Gastroesophageal sphincter (tissue), 4 donors: ENCODE measurements around the gene ENTPD5. TPM values are rescaled to one million over a fixed set of nuclear protein-coding genes. Genes with fewer than 3 reads are reported as not detected.

Experiments used
- ATAC-seq: fragments of 150-250 bp; one replicate; pipeline ENCODE4 v1.9.1; 2016; ENCODE audit warnings: mild to moderate bottlenecking, moderate library complexity
- H3K27ac ChIP-seq, 4 donors: fragments of 200-600 bp; sonication (generic) in 3 of 4; 1 replicate in 3 of 4; 2 replicates in 1 of 4; pipeline ENCODE4 v1.5.1; 2016 to 2019
- H3K27me3 ChIP-seq: fragments of 200-600 bp; sonication (generic); one replicate; pipeline ENCODE4 v1.5.1; 2019
- H3K36me3 ChIP-seq, 2 donors: fragments of 200-600 bp; sonication (generic); one replicate each; pipeline ENCODE4 v1.5.1; 2019; ENCODE audit warnings: control low read depth in 1 of 2
- H3K4me1 ChIP-seq, 3 donors: fragments of 200-600 bp; sonication (generic); 1 replicate in 2 of 3; 2 replicates in 1 of 3; pipeline ENCODE4 v1.5.1; 2016 to 2019; ENCODE audit warnings: control low read depth in 2 of 3
- H3K4me3 ChIP-seq, 2 donors: fragments of 200-600 bp; sonication (generic); one replicate each; pipeline ENCODE4 v1.5.1; 2019; ENCODE audit warnings: mild to moderate bottlenecking in 1 of 2, moderate library complexity in 1 of 2
- H3K9me3 ChIP-seq, 3 donors: fragments of 200-600 bp; sonication (generic); one replicate each; pipeline ENCODE4 v1.5.1; 2017 to 2019; ENCODE audit warnings: control low read depth in 2 of 3
- EP300 ChIP-seq: sonication (generic); formaldehyde crosslinking; IDR thresholded peaks from one replicate; pipeline ENCODE4 v1.6.1; 2017; ENCODE audit warnings: antibody characterized with exemption, mild to moderate bottlenecking
- POLR2A ChIP-seq, 2 donors: fragments of 450-650 bp; IDR thresholded peaks; one replicate each; pipeline ENCODE4 v1.6.1; 2017; ENCODE audit warnings: antibody characterized with exemption in 2 of 2, mild to moderate bottlenecking in 2 of 2, moderate library complexity in 1 of 2
- POLR2AphosphoS5 ChIP-seq: sonication (generic); formaldehyde crosslinking; IDR thresholded peaks from one replicate; pipeline ENCODE4 v1.6.1; 2017; ENCODE audit warnings: antibody characterized with exemption
- WGBS, 2 donors: methylation state at CpG; one replicate each; pipeline ENCODE4 v1.1.5; 2018; ENCODE audit warnings: low coverage in 1 of 2; 5-methylcytosine and 5-hydroxymethylcytosine counted together
- total RNA-seq, 4 donors: library from RNA; depleted of rRNA; stranded (reverse); fragments of >200 nt; gene quantifications; one replicate each; pipeline ENCODE4 v1.1.0, GENCODE V29; 2016
- TF ChIP-seq, protein P1 (sequence below), 4 experiments: fragments of 200-600 bp in 2 of 4; fragments of 450-650 bp in 2 of 4; sonication (generic) in 1 of 4; IDR thresholded peaks; one replicate each; pipeline ENCODE4 v1.5.1; 2017 to 2019; ENCODE audit warnings: antibody characterized with exemption in 4 of 4, mild to moderate bottlenecking in 2 of 4, moderate library complexity in 2 of 4

Gene ENTPD5
- total RNA-seq, 4 donors from 2014 or later: 5.9 to 7.1 (median 6.4) TPM

GRCh38 chr14:74062809-74063150 is 43.7 kb upstream of the ENTPD5 start:
- 92% methylated on average over 2 of the region's 2 CpGs; no CpG with 5 or more reads in 1 of the 2 donors for WGBS, 2 donors
- no peak for ATAC-seq
- H3K9me3 ChIP-seq: peaks cover 0 to 2% (median 0%) of the 10 kb centered on the region in 3 donors
- peaks cover 0 to 100% of the 10 kb centered on the region in 2 donors for H3K36me3 ChIP-seq
- no peak for TF ChIP-seq POLR2A (IDR thresholded peaks at IDR 0.05)
- TF ChIP-seq, protein P1, sequence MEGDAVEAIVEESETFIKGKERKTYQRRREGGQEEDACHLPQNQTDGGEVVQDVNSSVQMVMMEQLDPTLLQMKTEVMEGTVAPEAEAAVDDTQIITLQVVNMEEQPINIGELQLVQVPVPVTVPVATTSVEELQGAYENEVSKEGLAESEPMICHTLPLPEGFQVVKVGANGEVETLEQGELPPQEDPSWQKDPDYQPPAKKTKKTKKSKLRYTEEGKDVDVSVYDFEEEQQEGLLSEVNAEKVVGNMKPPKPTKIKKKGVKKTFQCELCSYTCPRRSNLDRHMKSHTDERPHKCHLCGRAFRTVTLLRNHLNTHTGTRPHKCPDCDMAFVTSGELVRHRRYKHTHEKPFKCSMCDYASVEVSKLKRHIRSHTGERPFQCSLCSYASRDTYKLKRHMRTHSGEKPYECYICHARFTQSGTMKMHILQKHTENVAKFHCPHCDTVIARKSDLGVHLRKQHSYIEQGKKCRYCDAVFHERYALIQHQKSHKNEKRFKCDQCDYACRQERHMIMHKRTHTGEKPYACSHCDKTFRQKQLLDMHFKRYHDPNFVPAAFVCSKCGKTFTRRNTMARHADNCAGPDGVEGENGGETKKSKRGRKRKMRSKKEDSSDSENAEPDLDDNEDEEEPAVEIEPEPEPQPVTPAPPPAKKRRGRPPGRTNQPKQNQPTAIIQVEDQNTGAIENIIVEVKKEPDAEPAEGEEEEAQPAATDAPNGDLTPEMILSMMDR (IDR thresholded peaks at IDR 0.05): no peak
- no peak for TF ChIP-seq EP300
- H3K4me1 ChIP-seq: no peaks in the 10 kb centered on the region
- H3K27me3 ChIP-seq: no peaks in the 10 kb centered on the region
- H3K27ac ChIP-seq: no peak overlapping the region
- H3K4me3 ChIP-seq: no peak overlapping the region

- Histone ChIP-seq H3K27me3 (no peaks in the 10 kb centered on the region), H3K4me3 (no peak overlapping the region), H3K9me3 (no peaks in the 10 kb centered on the region), H3K4me1 (no peaks in the 10 kb centered on the region), H3K27ac (no peak overlapping the region), H3K36me3 (peaks cover 0 to 42% of the 10 kb centered on the region in 2 donors)
- ATAC-seq: no peak
- whole genome bisulfite sequencing, 2 donors: 64 to 76% methylated on average over 3 of the region's 3 CpGs
- no peak for TF ChIP-seq POLR2A (IDR thresholded peaks at IDR 0.05)
- TF ChIP-seq, protein P1 (IDR thresholded peaks at IDR 0.05): no peak
- TF ChIP-seq EP300: no peak
- no peak for TF ChIP-seq POLR2AphosphoS5
These were observed 30.9 kb upstream of the ENTPD5 start for GRCh38 chr14:74049876-74050495.

DNA sequence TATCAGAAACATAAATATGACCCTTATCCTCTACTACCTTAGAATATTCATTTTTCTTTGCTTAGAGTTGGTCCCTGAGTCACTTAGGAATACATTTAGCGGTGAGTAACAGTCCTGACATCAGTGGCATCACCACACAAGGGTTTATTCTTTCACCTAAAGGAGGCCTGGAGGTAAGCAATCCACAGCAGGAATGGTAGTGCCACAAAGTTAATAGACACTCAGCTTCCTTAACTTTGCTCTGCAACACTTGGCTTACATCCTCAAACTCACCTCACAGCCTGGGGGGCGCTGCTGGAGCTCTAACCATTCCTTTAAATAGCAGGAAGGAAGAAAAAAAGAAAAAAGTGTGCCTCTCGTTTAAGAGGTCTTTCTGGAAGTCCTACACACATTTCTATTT is 29.2 kb upstream of the ENTPD5 start:
- ATAC-seq: no peak
- Histone ChIP-seq H3K36me3 (peaks cover 0 to 47% of the 10 kb centered on the region in 2 donors), H3K4me1 (no peaks in the 10 kb centered on the region), H3K27ac (no peak overlapping the region), H3K4me3 (no peak overlapping the region), H3K27me3 (no peaks in the 10 kb centered on the region), H3K9me3 (no peaks in the 10 kb centered on the region)
- WGBS, 2 donors: 47 to 52% methylated on average over 2 to 3 of the region's 3 CpGs
- TF ChIP-seq POLR2AphosphoS5: no peak
- no peak for TF ChIP-seq POLR2A (IDR thresholded peaks at IDR 0.05)
- no peak for TF ChIP-seq EP300
- TF ChIP-seq, protein P1 (IDR thresholded peaks at IDR 0.05): no peak

GRCh38 chr14:74045522-74045921 is 26.4 kb upstream of the ENTPD5 start:
- 96 to 100% methylated on average over 4 of the region's 4 CpGs for WGBS, 2 donors
- peaks cover 0 to 50% of the 10 kb centered on the region in 2 donors for H3K36me3 ChIP-seq
- no peak overlapping the region for H3K4me3 ChIP-seq
- TF ChIP-seq, protein P1 (IDR thresholded peaks at IDR 0.05): no peak
- no peak for TF ChIP-seq POLR2AphosphoS5
- TF ChIP-seq POLR2A (IDR thresholded peaks at IDR 0.05): no peak
- no peak for TF ChIP-seq EP300
- no peak for ATAC-seq
- H3K9me3 ChIP-seq: no peaks in the 10 kb centered on the region
- no peak overlapping the region for H3K27ac ChIP-seq
- H3K27me3 ChIP-seq: no peaks in the 10 kb centered on the region
- H3K4me1 ChIP-seq: no peaks in the 10 kb centered on the region

DNA sequence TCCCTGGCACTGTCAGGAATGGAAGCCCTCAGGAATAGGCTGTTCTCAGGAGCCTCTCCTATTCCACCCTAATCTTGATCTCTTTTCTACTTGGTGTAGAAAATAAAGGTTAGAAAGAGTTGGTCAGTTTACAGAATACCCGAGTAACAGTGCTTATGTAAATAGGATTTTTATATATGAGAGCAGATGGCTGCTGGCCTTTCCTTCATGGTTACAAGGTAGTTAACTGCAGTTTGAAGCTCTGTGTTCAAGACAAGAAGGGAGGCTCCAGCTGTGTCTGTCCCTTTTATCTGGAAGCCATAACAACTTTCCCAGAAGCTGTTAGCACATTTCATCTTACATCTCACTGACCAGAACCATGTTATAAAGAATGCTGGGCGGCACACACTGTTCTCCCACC is 23.2 kb upstream of the ENTPD5 start:
- 46 to 66% methylated on average over 2 of the region's 2 CpGs for WGBS, 2 donors
- Histone ChIP-seq H3K36me3 (peaks cover 0 to 34% of the 10 kb centered on the region in 2 donors), H3K4me1 (no peaks in the 10 kb centered on the region), H3K4me3 (no peak overlapping the region), H3K27me3 (no peaks in the 10 kb centered on the region), H3K9me3 (no peaks in the 10 kb centered on the region), H3K27ac (no peak overlapping the region)
- TF ChIP-seq POLR2AphosphoS5: no peak
- TF ChIP-seq, protein P1 (IDR thresholded peaks at IDR 0.05): no peak
- no peak for TF ChIP-seq EP300
- TF ChIP-seq POLR2A (IDR thresholded peaks at IDR 0.05): no peak
- ATAC-seq: no peak
